ENCODE results near the gene PLA2G12B.

GRCh38 chr10:72887043-72887442 is 67.6 kb downstream of the PLA2G12B start:
- no peak for TF ChIP-seq POLR2A (IDR thresholded peaks at IDR 0.05)
- no peak for TF ChIP-seq CTCF (IDR thresholded peaks at IDR 0.05)

Measured in ovary (tissue), 3 donors.